ENCODE measurements around the gene KAZALD1. TPM values are rescaled to one million over a fixed set of nuclear protein-coding genes. Genes with fewer than 3 reads are reported as not detected.

Gene KAZALD1
- total RNA-seq, 1 experiment from 2014 or later: 1.8 TPM

DNA sequence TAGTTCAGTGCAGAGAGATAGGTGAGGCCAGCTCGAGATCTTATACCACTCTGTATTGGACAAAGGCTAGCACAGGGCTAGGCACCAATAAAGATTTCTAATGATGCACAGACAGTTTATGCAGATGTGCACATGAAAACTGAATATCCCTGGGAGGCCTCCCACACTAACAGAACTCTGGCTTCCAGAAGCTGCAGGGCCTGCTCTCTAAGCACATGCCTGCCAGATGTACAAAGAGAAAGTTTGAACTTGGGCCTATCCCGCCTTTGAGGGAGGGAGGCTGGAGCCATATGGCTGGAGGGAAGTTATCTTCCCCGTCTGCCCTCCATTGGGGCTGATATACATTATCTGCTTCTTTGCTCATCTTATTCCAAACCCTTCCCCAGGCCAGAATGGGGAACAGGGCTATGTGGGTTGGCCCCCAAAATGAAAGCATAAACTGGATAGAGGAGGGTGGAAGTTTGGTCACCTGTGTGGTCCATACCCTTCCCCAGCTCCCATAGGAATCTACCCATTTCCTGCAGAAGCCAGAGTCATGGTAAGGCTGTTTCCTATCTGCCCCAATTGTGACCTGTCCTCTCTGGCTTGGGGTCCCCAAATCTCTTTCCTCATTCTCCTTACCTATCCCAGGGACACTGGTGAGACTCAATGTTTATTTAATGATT is 3.8 kb downstream of the KAZALD1 start:
- TF ChIP-seq, protein P1, sequence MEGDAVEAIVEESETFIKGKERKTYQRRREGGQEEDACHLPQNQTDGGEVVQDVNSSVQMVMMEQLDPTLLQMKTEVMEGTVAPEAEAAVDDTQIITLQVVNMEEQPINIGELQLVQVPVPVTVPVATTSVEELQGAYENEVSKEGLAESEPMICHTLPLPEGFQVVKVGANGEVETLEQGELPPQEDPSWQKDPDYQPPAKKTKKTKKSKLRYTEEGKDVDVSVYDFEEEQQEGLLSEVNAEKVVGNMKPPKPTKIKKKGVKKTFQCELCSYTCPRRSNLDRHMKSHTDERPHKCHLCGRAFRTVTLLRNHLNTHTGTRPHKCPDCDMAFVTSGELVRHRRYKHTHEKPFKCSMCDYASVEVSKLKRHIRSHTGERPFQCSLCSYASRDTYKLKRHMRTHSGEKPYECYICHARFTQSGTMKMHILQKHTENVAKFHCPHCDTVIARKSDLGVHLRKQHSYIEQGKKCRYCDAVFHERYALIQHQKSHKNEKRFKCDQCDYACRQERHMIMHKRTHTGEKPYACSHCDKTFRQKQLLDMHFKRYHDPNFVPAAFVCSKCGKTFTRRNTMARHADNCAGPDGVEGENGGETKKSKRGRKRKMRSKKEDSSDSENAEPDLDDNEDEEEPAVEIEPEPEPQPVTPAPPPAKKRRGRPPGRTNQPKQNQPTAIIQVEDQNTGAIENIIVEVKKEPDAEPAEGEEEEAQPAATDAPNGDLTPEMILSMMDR (IDR thresholded peaks at IDR 0.05; ENCODE audit: unreplicated experiment): no peak
- H3K27ac Mint-ChIP-seq (ENCODE audit: unreplicated experiment): peak overlapping the region; percentile 56
- no peaks in the 10 kb centered on the region for H3K9me3 Mint-ChIP-seq (ENCODE audit: low read depth, unreplicated experiment)
- H3K36me3 Mint-ChIP-seq (ENCODE audit: insufficient read depth, unreplicated experiment): peaks cover 26% of the 10 kb centered on the region
- no peaks in the 10 kb centered on the region for H3K27me3 Mint-ChIP-seq (ENCODE audit: unreplicated experiment)
- CTCF ChIA-PET: interaction anchor here (1.1 kb wide), 1 partner anchor 692 kb away, joined by 3 read pairs; no protein-coding TSS in a partner anchor
- no peak for DNase-seq
- TSS peak; percentile 45 for BruUV-seq (replicated peaks)
- peak overlapping the region; percentile 86 for H3K4me3 Mint-ChIP-seq (ENCODE audit: low read depth, unreplicated experiment)
- peaks cover 19% of the 10 kb centered on the region for H3K4me1 Mint-ChIP-seq (ENCODE audit: low read depth, unreplicated experiment)
- intact Hi-C loops (cut with micrococcal nuclease; ENCODE audit: unreplicated experiment): no loop called here

DNA sequence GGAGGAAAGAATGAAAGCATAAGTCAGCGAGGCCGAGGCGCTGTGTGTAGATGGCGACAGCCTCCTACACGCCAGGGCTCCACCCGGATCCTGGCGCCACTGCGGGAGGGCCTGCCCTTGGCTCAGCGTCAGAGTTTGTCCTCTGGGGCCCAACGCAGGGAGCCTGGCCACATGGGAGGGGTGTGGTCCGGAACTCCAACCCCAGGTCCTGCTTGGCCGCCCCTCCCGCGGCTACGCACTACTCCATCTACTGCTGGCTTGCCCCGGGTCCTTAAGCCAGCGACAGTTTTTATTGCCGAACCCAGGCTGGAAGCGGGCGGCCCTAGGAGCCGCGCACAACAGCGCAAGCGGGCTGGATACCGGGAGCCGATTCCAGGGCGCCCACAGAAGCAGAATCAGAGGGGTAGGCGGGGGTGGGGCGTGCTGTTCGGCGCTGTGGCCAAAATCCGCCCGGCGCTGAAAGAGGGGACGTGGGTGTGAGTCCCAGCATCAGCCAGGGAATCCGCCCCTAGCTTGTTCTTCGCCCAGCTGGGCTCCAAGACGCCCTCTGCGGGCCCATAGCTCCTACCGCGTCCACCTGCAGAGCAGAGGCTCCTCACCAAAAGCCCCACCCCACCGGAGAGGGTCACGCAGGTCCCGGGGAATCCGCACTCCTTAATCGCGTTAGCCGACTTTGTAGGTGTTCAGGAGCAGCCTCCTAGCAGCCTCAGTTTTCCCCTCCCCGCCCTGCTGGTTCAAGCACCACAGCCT is 4.5 kb downstream of the KAZALD1 start:
- no peaks in the 10 kb centered on the region for H3K9me3 Mint-ChIP-seq (ENCODE audit: low read depth, unreplicated experiment)
- TF ChIP-seq, protein P1 (IDR thresholded peaks at IDR 0.05; ENCODE audit: unreplicated experiment): no peak
- H3K27ac Mint-ChIP-seq (ENCODE audit: unreplicated experiment): peak overlapping the region; percentile 56
- peak; percentile 78 for DNase-seq
- peaks cover 20% of the 10 kb centered on the region for H3K36me3 Mint-ChIP-seq (ENCODE audit: insufficient read depth, unreplicated experiment)
- BruUV-seq (replicated peaks): no TSS peak
- intact Hi-C loops (cut with micrococcal nuclease; ENCODE audit: unreplicated experiment): no loop called here
- H3K4me1 Mint-ChIP-seq (ENCODE audit: low read depth, unreplicated experiment): peaks cover 19% of the 10 kb centered on the region
- no peaks in the 10 kb centered on the region for H3K27me3 Mint-ChIP-seq (ENCODE audit: unreplicated experiment)
- peak overlapping the region; percentile 86 for H3K4me3 Mint-ChIP-seq (ENCODE audit: low read depth, unreplicated experiment)
- CTCF ChIA-PET: interaction anchor here (0.6 to 3.2 kb wide), 8 partner anchors 10 to 693 kb away, joined by 3 to 26 read pairs (median 6); no protein-coding TSS in a partner anchor

DNA sequence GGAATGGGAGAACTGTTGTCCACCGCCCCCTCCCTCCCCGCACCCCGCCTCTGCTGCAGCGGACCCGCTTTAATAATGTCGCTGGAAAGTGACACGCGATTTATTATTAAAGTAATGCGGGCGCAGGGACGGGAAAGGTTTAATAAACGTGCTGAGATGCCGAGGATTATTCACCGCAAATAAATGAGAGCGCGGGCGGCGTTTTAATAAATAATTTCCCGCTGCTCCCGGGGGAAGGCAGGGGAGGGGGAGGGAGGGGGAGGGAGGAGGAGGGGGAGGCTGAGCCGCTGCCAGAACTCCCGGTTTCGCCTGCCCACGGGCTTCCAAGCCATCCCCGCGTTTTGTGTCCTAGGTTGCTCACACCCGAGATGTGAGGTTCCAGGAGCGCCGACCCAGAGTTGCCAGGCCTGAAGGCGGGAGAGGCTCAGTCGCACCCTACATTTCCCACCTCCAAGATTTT is 5.1 kb downstream of the KAZALD1 start:
- Mint-ChIP-seq H3K27ac (ENCODE audit: unreplicated experiment) (no peak overlapping the region), H3K36me3 (ENCODE audit: insufficient read depth, unreplicated experiment) (peaks cover 20% of the 10 kb centered on the region), H3K9me3 (ENCODE audit: low read depth, unreplicated experiment) (no peaks in the 10 kb centered on the region), H3K4me1 (ENCODE audit: low read depth, unreplicated experiment) (peaks cover 19% of the 10 kb centered on the region), H3K27me3 (ENCODE audit: unreplicated experiment) (peaks cover 5% of the 10 kb centered on the region), H3K4me3 (ENCODE audit: low read depth, unreplicated experiment) (peak overlapping the region; percentile 86)
- intact Hi-C loops (cut with micrococcal nuclease; ENCODE audit: unreplicated experiment): no loop called here
- BruUV-seq (replicated peaks): no TSS peak
- CTCF ChIA-PET: interaction anchor here (0.7 to 3.2 kb wide), 7 partner anchors 9 to 75 kb away, joined by 3 to 26 read pairs (median 7); no protein-coding TSS in a partner anchor
- DNase-seq: no peak
- TF ChIP-seq, protein P1 (IDR thresholded peaks at IDR 0.05; ENCODE audit: unreplicated experiment): no peak

DNA sequence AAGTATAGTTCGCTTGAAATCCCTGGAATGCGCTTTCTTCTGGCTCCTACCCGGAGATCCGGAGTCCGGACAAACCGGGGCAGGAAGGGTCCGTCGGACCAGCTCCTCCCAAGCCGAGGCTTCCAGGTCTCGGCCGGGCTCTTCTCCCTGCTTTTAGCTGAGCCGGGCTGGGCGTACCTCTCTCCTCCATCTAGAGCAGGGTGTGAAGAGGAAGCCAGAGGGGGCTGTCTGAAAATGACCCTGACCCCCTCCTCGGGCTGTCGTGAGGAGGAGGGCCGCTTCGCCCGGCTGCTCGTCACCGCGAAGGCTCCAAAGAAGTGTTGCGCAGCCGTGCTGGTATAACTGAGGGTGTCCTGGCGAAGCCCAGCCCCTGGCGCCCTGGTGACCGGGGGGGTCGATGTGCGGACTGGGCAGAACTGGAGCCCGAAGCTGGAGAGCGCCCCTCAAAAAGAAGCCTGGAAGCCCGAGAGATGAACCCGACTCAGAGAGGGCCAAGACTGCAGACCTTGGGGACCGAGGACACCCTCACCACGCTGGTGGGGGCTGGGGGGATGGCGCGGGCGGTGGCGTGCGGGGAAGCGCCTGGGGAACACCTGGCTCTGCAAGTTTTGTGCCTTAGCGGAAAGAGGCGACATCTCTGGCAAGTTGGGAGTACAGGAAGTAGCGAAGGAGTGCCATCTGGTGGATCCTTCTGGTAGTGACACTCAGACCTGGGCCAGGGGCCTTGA is 5.7 kb downstream of the KAZALD1 start:
- BruUV-seq (replicated peaks): TSS peak; percentile 52
- H3K4me1 Mint-ChIP-seq (ENCODE audit: low read depth, unreplicated experiment): peaks cover 21% of the 10 kb centered on the region

More for the DNA sequence above, 5.7 kb downstream of the KAZALD1 start:
- intact Hi-C loops (cut with micrococcal nuclease; ENCODE audit: unreplicated experiment): no loop called here
- Mint-ChIP-seq H3K4me3 (ENCODE audit: low read depth, unreplicated experiment) (peak overlapping the region; percentile 86), H3K9me3 (ENCODE audit: low read depth, unreplicated experiment) (no peaks in the 10 kb centered on the region), H3K27ac (ENCODE audit: unreplicated experiment) (no peak overlapping the region), H3K36me3 (ENCODE audit: insufficient read depth, unreplicated experiment) (peaks cover 20% of the 10 kb centered on the region), H3K27me3 (ENCODE audit: unreplicated experiment) (peaks cover 11% of the 10 kb centered on the region)
- TF ChIP-seq, protein P1 (IDR thresholded peaks at IDR 0.05; ENCODE audit: unreplicated experiment): peak; percentile 67
- CTCF ChIA-PET: interaction anchor here (1.0 to 3.2 kb wide), 5 partner anchors 16 to 75 kb away, joined by 3 to 26 read pairs (median 10); no protein-coding TSS in a partner anchor
- peak; percentile 78 for DNase-seq
